ENCODE measurements around the gene HSPA12B.

The HSPA12B gene

DNA sequence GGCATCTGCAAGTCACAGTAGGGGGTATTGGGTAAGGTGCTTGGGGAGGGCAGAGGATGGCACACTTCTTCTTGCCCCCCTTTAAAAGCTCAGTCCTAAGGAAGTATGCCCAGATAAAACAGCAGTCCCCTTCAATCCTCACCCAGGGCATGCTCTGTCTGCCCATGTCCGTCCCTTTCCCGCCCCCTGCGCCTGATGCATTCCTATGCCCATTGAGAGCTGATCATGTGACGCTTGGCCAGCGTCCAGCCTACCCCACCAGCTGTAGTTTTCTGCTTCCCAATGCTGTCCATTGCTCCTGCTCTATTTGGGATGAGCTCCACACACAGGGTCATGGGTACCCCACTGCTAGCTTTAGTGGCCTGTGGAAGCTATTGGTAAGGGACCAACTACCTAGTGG, 28.4 kb upstream of the HSPA12B start:
- no peak for DNase-seq (ENCODE audit: low spot score)

DNA sequence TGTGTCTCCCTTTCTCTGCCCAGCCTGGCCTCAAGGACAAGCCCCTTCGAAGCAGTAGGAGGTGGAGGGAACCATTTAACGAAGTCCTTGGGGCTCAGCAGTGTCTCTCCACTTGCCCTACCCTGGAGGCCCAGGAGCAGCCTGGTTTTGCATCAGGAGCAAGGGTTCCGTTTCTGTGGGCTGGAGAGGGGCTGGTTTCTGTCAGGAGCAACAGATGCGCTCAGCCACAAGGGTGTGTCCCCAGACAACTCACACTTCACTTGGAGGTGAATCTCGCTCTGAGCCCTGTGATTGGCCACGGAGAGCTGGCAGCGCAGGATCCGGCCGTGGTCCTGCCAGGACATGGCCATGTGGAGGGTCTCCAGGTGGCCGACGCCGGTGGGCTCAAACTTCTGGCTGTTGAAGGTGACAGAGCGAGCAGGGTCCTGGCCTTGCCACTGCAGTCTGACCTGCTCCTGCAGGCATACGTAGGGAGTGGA, 27.0 kb upstream of the HSPA12B start:
- DNase-seq (ENCODE audit: low spot score) = no peak

DNA sequence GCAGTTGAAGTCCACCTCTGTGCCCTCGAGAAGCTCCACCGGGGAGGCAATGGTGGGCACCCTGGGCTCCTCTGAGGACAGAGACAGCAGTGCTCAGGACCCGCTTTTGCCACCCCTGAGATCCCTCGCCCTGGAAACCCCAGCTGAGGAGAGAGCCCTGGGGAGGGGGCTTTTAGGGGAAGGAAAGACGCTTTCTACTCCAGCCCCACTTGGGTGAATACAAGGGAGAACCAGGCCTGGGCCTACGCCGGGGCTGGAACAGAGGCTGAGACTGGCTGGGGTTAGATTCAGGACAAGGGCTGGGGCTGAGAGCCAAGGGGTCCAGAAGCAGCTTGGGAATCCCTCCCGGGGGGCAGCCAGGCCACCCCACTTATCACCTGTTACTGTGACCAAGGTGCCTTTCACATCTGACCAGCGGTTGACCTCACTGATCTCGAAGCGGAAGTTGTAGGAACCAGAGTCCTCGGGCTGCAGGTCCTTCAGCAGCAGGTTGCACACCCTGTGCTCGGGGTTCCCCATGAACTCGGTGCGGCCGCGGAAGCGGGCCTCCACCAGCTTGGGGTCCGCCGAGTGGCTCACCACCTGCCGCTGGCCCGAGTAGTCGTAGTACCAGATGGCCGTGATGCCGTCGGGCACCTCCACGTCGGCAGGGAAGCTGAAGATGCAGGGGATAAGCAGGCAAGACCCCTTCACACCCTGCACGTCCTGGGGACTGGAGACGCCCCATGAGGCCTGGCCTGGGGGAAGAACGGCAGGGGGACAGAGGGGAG, 26.3 kb upstream of the HSPA12B start:
- no peak for DNase-seq (ENCODE audit: low spot score)

DNA sequence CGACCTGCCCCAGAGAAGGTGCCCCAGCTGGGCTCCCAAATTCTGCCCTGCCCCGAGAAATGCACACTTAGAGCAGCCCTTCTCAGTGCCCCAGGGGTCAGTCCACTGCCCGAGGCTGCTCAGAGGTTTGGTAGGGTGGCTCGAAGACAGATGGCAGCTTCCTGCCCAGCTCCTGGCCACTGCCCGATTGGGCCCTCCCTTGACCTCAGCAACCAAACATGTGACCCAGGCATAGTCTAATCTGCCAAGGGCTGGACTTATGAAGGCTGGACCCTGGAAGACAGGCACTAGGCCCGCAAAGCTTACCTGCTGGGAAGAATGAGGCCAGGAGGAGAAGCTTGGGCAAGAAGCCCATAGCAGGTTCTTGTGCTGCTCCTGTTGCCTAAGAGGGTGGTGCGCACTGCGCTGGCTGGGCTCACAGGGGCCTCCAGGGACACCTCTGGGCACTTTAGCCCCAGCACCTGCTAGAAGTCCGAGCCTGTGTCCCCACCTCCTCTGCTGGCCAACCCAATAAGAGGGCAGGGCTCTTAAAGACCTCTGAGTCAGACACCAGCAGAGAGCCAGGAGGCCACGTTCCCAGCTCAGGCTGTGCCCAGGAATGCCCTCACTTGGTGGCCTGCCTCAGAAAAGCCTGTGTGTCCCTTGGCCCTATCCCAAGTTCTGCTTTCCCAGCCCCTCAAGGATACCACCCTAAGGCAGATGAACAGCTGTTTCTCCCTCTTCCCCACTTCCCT, 25.5 kb upstream of the HSPA12B start:
- no peak for DNase-seq (ENCODE audit: low spot score)

DNA sequence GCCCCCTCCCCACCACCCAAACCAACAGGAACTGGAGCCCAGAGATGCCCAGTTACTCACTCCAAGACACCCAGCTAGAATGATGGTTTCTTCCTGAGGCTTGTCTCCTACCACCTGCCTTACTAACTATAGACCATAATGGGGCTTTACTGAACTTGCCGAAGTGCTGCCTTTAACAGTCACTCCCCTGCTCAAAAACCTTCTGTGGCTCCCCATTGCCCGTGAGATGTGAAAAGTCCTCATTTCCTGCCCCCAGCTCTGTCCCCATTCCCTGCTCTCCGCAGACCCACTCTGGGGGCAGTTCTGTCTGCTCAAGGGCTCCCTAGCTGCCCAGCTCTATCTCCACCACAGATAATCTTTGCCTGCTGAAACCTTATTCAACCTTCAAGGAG, 25.0 kb upstream of the HSPA12B start:
- DNase-seq (ENCODE audit: low spot score) = no peak

DNA sequence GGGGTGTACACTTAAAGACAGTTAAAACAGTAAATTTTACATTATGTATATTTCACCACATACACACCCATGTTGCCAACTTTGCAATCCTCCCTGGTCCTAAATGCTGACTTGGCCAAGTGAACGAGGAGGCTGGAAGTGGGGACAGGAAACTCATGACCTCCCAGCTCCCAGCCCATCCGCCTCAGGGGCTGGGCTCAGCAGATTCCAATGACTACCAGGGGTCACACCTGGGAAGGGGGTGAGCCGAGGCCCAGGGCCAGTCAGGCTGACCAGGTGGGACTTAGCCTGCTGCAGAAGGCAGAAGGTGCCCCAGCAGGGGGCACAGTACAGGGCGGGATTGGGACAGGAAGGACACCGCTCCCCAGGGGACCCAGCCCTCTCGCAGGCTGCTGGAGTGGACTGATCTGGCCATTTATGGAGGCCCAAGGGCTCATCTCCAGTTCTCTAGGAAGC, 22.4 kb upstream of the HSPA12B start:
- no peak for DNase-seq (ENCODE audit: low spot score)

DNA sequence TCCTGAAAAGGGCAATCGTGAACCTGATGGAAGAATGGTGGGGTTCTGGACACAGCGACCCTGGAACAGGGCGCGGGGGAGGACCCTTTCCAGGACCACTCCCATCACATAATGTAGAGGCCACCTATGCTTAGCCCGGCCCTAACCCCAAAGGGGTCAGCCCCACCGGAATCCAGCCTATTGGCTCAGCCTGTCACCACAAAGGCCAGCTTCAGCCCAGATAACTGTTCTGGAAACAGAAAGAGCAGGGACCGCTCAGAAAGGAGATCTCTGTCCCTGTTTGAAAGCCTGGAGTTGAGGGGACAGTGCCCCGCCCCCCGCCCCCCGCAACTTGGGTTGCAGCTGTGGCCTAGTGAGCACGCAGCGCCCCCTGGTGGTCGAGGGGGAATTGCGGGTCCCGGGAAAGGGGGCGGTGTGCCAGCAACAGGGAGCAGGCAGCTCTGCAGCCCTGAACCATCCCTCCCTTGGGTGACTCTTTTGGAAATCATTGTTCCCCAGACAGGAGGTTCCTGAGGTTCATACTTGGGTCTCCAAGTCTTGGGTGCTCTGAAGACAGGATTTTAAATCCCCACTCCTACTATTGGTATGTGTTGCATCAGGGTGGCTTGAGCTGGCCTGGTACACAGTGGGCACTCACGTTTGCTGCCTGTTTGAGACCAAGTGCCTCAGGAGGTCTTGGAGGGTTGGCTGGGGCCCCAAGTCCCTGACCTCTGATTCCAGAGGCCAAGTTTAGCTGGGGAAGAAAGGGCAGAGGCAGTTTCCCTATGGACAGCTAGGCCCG, 21.6 kb upstream of the HSPA12B start:
- peak; percentile 92 for DNase-seq (ENCODE audit: low spot score)

DNA sequence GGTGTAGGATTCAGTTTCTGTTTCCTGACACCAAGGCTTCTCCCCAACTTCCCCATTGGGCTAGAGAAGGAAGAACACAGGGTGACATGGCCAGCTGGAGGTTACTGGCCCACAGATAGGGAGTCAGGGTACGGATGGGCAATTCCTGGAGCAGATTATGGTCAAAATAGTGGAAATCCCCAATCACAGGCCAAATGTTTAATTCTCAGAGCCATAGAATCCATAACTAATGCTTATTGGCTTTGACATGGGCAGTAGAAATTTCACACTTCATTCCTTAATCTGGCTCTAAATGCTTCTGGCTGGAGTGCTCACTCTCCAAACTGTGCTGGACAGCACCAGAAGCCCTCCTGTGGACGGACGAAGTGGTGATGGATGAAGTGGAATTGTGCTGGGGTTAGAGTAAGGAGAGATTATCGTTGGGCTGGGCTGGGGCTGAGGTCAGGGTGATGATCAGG, 21.0 kb upstream of the HSPA12B start:
- no peak for DNase-seq (ENCODE audit: low spot score)

DNA sequence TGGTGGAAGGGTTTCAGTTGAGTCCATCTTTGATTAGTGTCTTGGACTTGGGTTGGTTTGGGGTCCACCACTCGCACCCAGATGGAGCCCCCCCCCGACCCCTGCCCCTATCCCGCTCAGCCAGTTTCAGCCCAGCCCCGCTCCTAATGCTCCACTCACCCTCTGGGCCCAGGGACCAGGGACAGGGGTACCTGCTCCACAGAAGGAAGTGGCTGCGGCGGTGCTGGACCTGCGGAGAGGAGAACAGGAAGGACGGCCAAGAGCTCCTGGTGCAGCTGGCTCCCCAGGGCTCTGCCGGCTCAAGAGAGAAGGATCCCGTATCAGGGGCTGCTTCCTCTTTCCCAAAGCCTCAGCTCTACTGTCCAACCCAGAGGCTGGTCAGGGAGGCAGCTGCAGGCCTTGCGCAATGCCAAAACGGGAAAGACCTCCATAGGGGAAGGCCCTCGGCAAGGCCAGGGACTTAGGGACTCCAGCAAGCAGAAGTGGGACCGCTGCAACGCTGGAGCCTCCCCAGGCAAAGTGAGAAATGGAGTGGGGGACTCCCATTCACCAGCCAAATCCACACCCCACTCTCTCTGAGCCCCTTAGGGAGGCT, 20.1 kb upstream of the HSPA12B start, which contains the start of gene SIGLEC1:
Gene SIGLEC1, minus strand, starts transcription at position 322 of the 595 bp plus-strand sequence. CDS start 5,472 bp downstream, outside the sequence.
- no peak for DNase-seq (ENCODE audit: low spot score)

DNA sequence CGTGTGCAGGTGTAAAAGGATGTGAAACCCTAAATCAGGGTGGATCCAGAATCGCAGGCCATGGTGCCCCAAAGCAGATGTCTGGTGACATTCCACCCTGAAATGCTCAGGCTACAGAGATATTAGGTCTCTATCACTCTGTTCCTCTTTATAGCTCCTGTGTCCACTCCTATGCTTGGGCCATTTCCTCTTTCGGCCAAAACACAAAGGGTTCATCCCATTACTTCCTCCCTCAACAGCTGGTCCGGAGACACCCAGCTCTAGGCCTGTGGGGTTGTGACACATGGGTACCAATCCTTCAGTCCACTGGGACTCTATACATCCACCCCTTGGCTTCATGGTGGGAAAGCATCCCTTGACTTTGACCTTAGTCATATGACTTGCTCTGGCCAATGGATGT, 18.4 kb upstream of the HSPA12B start:
- no peak for DNase-seq (ENCODE audit: low spot score)

DNA sequence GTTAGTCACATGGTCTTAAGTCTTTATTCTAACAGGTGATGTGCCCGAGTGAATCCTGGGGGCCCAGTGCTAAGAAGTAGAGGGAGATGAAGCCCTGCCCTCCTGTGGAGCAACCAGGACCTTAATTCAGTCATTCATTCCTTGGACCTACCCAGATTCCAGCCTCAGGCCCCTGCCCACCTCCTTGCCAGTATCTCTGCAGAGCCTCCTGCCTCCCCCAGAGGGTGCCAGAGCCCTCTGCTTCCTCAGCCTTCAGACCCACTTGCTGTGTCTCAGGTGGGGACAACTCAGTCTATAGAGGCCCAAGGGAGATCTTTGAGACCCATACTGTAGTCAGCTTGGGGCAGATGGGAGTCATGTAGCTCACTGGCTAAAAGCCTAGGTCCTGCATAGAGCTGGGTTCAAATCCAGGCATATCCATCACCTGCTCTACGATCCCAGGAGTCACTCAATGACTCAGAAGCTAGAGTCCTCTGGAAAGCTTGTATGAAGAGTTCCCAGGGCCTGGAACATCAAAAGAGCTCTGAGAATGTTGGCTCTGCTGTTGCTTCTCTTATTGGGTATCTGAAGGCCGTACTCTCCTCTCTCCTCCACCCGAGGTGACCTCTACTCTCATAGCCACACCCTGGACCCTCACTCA, 16.2 kb upstream of the HSPA12B start:
- DNase-seq (ENCODE audit: low spot score) = peak; percentile 79

DNA sequence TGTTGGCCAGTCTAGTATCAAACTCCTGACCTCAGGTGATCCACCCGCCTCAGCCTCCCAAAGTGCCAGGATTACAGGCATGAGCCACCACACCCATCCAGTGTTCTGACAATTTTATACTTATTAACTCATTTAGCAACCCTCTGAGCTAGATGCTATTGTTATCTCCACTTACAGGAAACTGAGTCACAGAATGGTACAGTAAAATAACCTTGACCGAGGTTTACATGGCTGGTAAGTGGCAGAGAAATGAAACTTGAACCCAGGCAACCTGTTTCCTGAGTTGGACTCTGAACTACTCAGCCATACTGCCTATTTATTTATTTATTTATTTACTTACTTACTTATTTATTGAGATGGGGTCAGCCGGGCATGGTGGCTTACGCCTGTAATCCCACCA, 13.4 kb upstream of the HSPA12B start:
- no peak for DNase-seq (ENCODE audit: low spot score)

DNA sequence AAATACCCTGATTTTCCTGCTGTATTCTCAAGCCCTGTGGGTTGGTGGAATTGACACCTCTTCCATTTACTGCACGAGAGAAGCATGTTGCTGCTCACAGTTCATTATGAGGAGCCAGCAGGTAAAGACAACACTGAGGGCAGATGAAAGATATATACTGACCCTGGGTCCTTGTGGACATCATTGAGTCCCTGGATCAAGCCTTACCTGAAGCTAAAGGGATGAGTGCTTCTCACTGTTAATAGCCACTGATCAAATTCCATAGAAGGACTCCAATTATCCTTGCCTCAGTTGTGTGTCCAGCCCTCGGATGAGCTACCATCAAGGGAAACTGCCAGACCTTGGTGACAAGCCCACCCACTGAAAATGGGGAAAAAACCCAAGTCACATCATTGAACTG, 12.4 kb upstream of the HSPA12B start:
- no peak for DNase-seq (ENCODE audit: low spot score)

DNA sequence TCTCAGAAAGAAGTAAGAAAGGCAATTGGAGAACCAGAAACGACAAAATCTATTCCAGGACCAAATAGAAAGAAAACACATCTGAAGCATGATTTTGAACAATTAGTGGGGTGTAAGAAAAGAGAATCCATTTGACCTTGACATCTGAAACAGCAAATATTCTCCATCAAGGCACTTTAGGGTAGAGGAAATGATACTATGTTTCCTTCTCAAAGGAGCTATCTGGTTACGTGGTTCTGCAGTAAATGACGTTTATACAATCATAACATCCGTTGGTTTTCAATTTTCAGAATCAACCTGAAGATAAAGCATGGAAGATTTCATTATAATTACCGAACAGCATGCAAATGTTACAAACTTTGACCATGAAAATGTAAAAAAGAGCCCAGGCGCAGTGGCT, 11.9 kb upstream of the HSPA12B start:
- no peak for DNase-seq (ENCODE audit: low spot score)

DNA sequence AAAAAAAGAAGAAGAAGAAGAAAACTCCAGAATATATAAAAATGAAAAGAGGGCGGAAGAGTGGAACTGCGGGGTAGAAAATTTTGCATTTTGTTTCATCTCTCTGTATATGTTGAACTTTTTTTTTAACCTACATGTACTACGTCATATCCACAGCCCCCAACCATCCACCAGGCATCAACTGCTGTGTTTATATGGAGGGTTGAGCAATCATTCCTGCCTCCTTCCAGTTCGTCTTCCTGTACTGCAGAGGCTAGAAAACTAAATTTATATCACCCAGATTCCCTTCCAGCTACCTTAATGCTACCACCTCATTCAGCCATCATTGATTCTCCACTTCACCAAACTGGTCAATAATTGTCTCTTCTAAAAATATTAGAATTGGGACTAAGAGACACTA, 10.6 kb upstream of the HSPA12B start:
- no peak for DNase-seq (ENCODE audit: low spot score)

DNA sequence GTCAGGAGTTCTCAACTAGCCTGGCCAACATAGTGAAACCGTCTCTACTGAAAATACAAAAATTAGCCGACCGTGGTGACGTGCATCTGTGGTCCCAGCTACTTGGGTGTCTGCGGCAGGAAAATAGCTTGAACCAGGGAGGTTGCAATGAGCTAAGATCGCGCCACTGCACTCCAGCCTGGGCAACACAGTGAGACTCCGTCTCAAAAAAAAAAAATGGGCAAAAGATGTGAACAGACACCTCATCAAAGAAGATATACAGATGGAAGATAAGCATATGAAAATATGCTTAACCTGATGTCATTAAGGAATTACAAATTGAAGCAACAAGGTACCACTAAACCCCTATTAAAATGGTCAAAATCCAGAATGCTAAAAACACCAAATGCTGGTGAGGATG, 9.2 kb upstream of the HSPA12B start:
- DNase-seq (ENCODE audit: low spot score) = no peak

DNA sequence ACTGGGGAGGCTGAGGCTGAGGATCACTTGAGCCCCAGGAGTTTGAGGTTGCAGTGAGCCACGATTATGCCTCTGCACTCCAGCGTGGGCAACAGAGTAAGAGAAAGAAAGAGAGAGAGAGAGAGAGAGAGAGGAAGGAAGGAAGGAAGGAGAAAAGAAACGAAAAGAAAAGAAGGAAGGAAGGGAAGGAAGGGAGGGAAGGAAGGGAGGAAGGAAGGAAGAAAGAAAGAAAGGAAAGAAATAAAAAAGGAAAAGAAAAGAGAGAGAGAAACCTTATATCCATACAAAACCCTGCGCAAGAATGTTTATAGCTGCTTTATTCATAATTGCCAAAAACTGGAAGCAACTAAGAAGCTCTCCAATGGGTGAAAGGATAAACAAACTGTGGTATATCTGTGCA, 8.1 kb upstream of the HSPA12B start:
- no peak for DNase-seq (ENCODE audit: low spot score)

DNA sequence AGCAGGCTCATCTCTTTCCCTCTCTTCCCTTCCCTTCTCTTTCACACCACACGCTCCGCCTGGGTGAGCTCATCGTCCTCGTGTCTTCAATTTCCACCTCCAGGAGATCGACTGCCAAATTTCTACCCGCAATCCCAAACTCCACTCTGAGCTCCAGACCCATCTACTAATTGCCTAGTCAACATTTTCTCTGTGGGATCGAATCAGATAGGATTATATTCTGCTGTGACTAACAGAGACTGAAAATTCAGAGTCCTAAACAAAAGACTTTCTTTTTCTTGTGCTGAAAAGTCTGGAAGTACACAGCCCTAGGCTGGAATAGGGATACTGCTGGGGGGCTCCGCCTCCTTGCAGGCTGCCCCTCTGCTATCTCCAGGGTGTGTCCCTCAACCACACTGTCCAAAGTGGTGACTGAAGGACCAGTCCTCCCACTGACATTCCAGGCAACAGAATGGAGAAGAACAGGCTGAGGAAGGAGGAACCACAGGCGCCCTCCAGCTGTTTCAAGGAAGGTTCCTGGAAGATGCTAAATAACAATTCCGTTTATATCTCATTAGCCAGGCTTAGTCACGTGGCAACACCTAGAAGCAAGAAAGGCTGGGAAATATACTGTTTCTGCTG, 5.0 kb upstream of the HSPA12B start:
- no peak for DNase-seq (ENCODE audit: low spot score)

DNA sequence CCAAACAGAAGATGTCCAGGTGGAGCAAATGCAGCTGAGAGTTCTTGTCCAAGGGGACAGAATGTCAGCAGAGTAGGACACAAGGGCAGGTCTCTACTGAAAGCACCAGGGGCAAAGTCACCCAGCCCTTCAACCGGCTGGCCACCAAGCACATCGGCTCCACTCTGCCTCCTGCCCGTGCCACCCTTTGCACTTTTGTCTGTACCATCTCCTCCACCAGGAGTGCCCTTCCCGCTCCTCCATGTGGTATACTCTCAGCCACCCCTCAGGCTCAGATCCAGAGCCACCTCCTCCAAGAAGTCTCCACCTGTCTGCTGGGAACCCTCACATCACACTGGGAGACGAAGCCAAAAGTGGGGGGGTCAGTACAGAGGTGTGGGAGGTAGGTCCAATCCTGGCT, 4.1 kb upstream of the HSPA12B start:
- no peak for DNase-seq (ENCODE audit: low spot score)

DNA sequence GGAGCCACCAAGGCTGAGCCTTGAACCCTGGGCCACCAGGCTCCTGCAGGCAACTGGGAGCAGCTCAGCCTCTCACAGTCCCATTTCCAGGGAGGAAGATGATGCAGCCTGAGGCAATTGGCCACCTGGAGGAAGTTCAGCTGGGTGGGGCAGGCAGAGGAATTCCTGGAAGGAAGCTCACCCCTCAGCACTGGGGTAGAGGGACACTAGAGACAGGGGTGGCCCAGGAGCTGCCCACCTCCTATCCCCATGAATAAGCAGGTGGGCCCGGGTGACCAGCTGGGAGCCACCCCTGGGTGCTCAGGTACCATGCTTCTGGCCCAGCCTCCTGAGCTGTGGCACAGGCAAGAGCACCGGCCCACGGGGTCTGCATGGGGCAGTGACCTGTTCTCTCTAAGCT, 3.6 kb upstream of the HSPA12B start:
- DNase-seq (ENCODE audit: low spot score) = no peak

DNA sequence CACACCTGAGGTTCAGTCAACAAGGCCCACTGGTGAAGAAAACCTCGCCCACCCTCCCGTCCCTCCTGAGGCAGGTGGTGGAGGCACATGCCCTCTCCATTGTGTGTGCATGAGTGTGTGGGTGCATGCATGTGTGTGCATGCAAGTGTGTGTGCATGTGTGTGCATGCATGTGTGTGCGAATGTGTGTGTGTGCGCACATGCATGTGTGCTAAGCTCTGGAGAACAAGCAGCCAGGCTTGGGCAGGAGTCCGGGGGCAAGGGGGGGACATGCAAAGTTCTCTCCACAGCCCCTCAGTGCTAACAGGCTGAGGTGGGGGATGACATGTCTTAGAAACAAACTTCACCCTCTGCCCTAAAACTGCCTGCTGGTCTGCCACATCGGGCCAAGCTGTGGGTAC, 3.1 kb upstream of the HSPA12B start:
- DNase-seq (ENCODE audit: low spot score) = no peak

Measured in HuH-7.5 (cell line).